Pancreas (tissue), 10 donors: ENCODE results near the gene GJB6. TPM values are rescaled to one million over a fixed set of nuclear protein-coding genes. Genes with fewer than 3 reads are reported as not detected.

Experiments
- ATAC-seq, 4 donors: fragments of 200-7000 bp; cut with Tn5 transposase; one replicate each; pipeline versions ENCODE4 v1.8.0 to v1.9.1; 2020; ENCODE audit warnings: mild to moderate bottlenecking in 4 of 4, moderate library complexity in 4 of 4
- DNase-seq, 6 donors: peaks; one replicate each; pipeline ENCODE4 v3.0.0-alpha.2; 2020
- FAIRE-seq: peaks from 2 replicates; lab custom pipeline; 2012; peaks lifted over from hg19 to GRCh38; lab: Jason Lieb, UNC
- H3K27ac ChIP-seq, 4 donors: fragments of 200-600 bp; sonication (generic); 1 replicate in 3 of 4; 2 replicates in 1 of 4; pipeline versions ENCODE4 v1.5.0 to v1.8.0; 2020
- H3K27me3 ChIP-seq, 4 donors: fragments of 200-600 bp; one replicate each; pipeline ENCODE4 v1.8.0; 2021
- H3K36me3 ChIP-seq, 3 donors: fragments of 200-600 bp; sonication (generic) in 1 of 3; one replicate each; pipeline versions ENCODE4 v1.5.0 to v1.8.0; 2020 to 2021
- H3K4me1 ChIP-seq, 3 donors: fragments of 200-600 bp; one replicate each; pipeline ENCODE4 v1.8.0; 2021
- H3K4me3 ChIP-seq, 4 donors: fragments of 200-600 bp; sonication (generic) in 2 of 4; one replicate each; pipeline versions ENCODE4 v1.5.0 to v1.8.0; 2020 to 2021
- H3K9me3 ChIP-seq, 4 donors: fragments of 200-600 bp; one replicate each; pipeline ENCODE4 v1.8.0; 2021
- CTCF ChIP-seq, 4 donors: fragments of 200-600 bp; sonication (generic) in 3 of 4; IDR thresholded peaks; one replicate each; pipeline versions ENCODE4 v1.5.0 to v1.8.0; 2021; ENCODE audit warnings: antibody characterized with exemption in 4 of 4
- WGBS, 2 donors: extraction: QIAGEN DNeasy Blood & Tissue Kit; methylation state at CpG; one replicate each; pipeline ENCODE4 v1.1.7; 2013; 5-methylcytosine and 5-hydroxymethylcytosine counted together
- intact Hi-C, 3 donors: fragments of 100-400 bp; cut with DNase I; formaldehyde crosslinking; loops; one replicate each; pipeline versions ENCODE4 v1.11.1 to v1.14.2; 2022
- polyA plus RNA-seq, 2 donors: library from polyadenylated mRNA; stranded (reverse); fragments of 200-250 nt; gene quantifications; one replicate each; pipeline ENCODE4 v1.2.3, GENCODE V29; 2013
- total RNA-seq, 6 donors: library from RNA; stranded (reverse); fragmentation: NEBNext Ultra II Directional in 4 of 6; extraction: Animal tissue kit (Norgen Biotek cat#: 25700) in 4 of 6; gene quantifications; one replicate each; pipeline versions ENCODE4 v1.2.1 to v1.2.4, GENCODE V29; 2021 to 2023
- donor health status: healthy with polysubstance abuse.
- donor health status: DM: no; HTN: no; CAD: no; lungs with moderate emphysema.
- donor health status: DM: no; HTN: no; CAD: no.
- donor health status: control.
- donor health status: control.
- donor health status: Bipolar disorder and iron deficiency.
- donor health status: DM: yes; HTN: yes; CAD: no.
- donor health status: DM: no; HTN: no; CAD: no.
- donor health status: DM: no; HTN: no; CAD: no.
- donor health status: DM: yes; HTN: yes; CAD: no.

The GJB6 gene
- total and polyA plus RNA-seq, 8 donors = 0.08 to 0.09 TPM; not detected in 6

GRCh38 chr13:20177049-20177831 is 54.9 kb downstream of the GJB6 start:
- Histone ChIP-seq H3K36me3 (no peaks in the 10 kb centered on the region), H3K4me1 (no peaks in the 10 kb centered on the region), H3K27me3 (peaks cover 0 to 7% (median 4%) of the 10 kb centered on the region in 4 donors), H3K4me3 (peak overlapping the region in 1 of 4 donors; percentile 24), H3K9me3 (no peaks in the 10 kb centered on the region), H3K27ac (no peak overlapping the region)
- intact Hi-C loops = no loop called here
- FAIRE-seq (no peak), ATAC-seq (no peak), DNase-seq (peak in 1 of 6 donors; percentile 67)
- WGBS, 2 donors = 31 to 39% methylated on average over 50 to 67 of the region's 67 CpGs
- no peak for TF ChIP-seq CTCF (IDR thresholded peaks at IDR 0.05)

GRCh38 chr13:20175907-20176652 is 56.0 kb downstream of the GJB6 start:
- intact Hi-C loops = no loop called here
- Histone ChIP-seq H3K36me3 (no peaks in the 10 kb centered on the region), H3K9me3 (no peaks in the 10 kb centered on the region), H3K27ac (no peak overlapping the region), H3K27me3 (peaks cover 0 to 7% (median 3%) of the 10 kb centered on the region in 4 donors), H3K4me3 (no peak overlapping the region), H3K4me1 (no peaks in the 10 kb centered on the region)
- WGBS, 2 donors = 66 to 75% methylated on average over 14 of the region's 14 CpGs
- no peak for TF ChIP-seq CTCF (IDR thresholded peaks at IDR 0.05)
- no peak for FAIRE-seq
- no peak for DNase-seq
- ATAC-seq = peak in 1 of 4 donors; percentile 18

- peak overlapping the region in 1 of 4 donors; percentile 39 for H3K27ac ChIP-seq
These were observed 56.7 kb downstream of the GJB6 start for GRCh38 chr13:20175406-20175794.

GRCh38 chr13:20174656-20175405 is 57.3 kb downstream of the GJB6 start:
- H3K4me1 ChIP-seq = no peaks in the 10 kb centered on the region
- peaks cover 0 to 7% (median 3%) of the 10 kb centered on the region in 4 donors for H3K27me3 ChIP-seq
- no peaks in the 10 kb centered on the region for H3K36me3 ChIP-seq
- FAIRE-seq (no peak), DNase-seq (peak; percentile 36 to 65 (median 52)), ATAC-seq (peak; percentile 71 to 91 (median 88))
- no peaks in the 10 kb centered on the region for H3K9me3 ChIP-seq
- H3K4me3 ChIP-seq = peak overlapping the region in 1 of 4 donors; percentile 11
- WGBS, 2 donors = 40 to 47% methylated on average over 22 of the region's 22 CpGs
- intact Hi-C loops = no loop called here
- H3K27ac ChIP-seq = peak overlapping the region in 1 of 4 donors; percentile 39
- TF ChIP-seq CTCF (IDR thresholded peaks at IDR 0.05) = no peak

More at GRCh38 chr13:20175406-20175794, 56.7 kb downstream of the GJB6 start:
- no peak for ATAC-seq
- DNase-seq = no peak
- H3K4me3 ChIP-seq = peak overlapping the region in 1 of 4 donors; percentile 11
- no peaks in the 10 kb centered on the region for H3K36me3 ChIP-seq
- no peak for FAIRE-seq
- no peak for TF ChIP-seq CTCF (IDR thresholded peaks at IDR 0.05)
- peaks cover 0 to 7% (median 3%) of the 10 kb centered on the region in 4 donors for H3K27me3 ChIP-seq
- intact Hi-C loops = no loop called here
- H3K4me1 ChIP-seq = no peaks in the 10 kb centered on the region
- H3K9me3 ChIP-seq = no peaks in the 10 kb centered on the region
- 68 to 81% methylated on average over 3 of the region's 3 CpGs for WGBS, 2 donors
